ENCODE measurements around the gene SEC16B.

DNA sequence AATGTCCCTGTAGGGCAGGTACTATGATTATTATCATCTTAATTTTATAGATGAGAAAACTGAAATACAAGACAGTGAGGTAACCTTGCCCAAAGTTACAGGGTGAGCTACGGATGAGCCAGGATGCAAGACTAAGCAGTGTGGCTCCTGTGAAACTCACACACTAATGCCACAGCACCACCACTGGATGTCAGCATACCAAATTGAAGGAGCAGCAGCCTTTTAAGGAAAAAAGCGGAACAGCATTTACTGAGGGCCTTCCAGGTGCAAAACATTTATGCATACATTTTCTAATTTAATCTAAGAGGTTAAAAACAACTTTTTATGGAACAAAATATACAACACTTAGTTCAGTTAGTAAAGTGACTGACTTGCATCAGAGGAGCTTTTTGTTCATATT, 41.7 kb downstream of the SEC16B start:
- TF ChIP-seq, protein P1, sequence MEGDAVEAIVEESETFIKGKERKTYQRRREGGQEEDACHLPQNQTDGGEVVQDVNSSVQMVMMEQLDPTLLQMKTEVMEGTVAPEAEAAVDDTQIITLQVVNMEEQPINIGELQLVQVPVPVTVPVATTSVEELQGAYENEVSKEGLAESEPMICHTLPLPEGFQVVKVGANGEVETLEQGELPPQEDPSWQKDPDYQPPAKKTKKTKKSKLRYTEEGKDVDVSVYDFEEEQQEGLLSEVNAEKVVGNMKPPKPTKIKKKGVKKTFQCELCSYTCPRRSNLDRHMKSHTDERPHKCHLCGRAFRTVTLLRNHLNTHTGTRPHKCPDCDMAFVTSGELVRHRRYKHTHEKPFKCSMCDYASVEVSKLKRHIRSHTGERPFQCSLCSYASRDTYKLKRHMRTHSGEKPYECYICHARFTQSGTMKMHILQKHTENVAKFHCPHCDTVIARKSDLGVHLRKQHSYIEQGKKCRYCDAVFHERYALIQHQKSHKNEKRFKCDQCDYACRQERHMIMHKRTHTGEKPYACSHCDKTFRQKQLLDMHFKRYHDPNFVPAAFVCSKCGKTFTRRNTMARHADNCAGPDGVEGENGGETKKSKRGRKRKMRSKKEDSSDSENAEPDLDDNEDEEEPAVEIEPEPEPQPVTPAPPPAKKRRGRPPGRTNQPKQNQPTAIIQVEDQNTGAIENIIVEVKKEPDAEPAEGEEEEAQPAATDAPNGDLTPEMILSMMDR (IDR thresholded peaks at IDR 0.05): peak; percentile 31
- TF ChIP-seq, protein P2, sequence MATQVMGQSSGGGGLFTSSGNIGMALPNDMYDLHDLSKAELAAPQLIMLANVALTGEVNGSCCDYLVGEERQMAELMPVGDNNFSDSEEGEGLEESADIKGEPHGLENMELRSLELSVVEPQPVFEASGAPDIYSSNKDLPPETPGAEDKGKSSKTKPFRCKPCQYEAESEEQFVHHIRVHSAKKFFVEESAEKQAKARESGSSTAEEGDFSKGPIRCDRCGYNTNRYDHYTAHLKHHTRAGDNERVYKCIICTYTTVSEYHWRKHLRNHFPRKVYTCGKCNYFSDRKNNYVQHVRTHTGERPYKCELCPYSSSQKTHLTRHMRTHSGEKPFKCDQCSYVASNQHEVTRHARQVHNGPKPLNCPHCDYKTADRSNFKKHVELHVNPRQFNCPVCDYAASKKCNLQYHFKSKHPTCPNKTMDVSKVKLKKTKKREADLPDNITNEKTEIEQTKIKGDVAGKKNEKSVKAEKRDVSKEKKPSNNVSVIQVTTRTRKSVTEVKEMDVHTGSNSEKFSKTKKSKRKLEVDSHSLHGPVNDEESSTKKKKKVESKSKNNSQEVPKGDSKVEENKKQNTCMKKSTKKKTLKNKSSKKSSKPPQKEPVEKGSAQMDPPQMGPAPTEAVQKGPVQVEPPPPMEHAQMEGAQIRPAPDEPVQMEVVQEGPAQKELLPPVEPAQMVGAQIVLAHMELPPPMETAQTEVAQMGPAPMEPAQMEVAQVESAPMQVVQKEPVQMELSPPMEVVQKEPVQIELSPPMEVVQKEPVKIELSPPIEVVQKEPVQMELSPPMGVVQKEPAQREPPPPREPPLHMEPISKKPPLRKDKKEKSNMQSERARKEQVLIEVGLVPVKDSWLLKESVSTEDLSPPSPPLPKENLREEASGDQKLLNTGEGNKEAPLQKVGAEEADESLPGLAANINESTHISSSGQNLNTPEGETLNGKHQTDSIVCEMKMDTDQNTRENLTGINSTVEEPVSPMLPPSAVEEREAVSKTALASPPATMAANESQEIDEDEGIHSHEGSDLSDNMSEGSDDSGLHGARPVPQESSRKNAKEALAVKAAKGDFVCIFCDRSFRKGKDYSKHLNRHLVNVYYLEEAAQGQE (IDR thresholded peaks at IDR 0.05; ENCODE audit: insufficient read depth in 1 of 2, low read depth in 2 of 2, low read length in 1 of 2): no peak
- TF ChIP-seq POLR2AphosphoS5 (IDR thresholded peaks at IDR 0.05; ENCODE audit: low read depth, low read length) (no peak), SIN3A (IDR thresholded peaks at IDR 0.05; ENCODE audit: borderline replicate concordance, insufficient read depth, low read depth, low read length) (no peak)

Measured in Panc1 (cell line).